Measurements from ENCODE around the gene PCGF2. TPM values are rescaled to one million over a fixed set of nuclear protein-coding genes. Genes with fewer than 3 reads are reported as not detected.

The PCGF2 gene
- total RNA-seq, 1 experiment from 2014 or later = 43.9 TPM

- TF ChIP-seq TCF7L2 (IDR thresholded peaks at IDR 0.05; ENCODE audit: low read depth, low read length) (no peak), SIN3A (IDR thresholded peaks at IDR 0.05; ENCODE audit: borderline replicate concordance, insufficient read depth, low read depth, low read length) (no peak), REST (IDR thresholded peaks at IDR 0.05; ENCODE audit: insufficient read depth in 1 of 2, low read depth in 2 of 2, low read length in 1 of 2) (no peak), CTCF (IDR thresholded peaks at IDR 0.05) (no peak), POLR2AphosphoS5 (IDR thresholded peaks at IDR 0.05; ENCODE audit: low read depth, low read length) (no peak)
- ChIA-PET POLR2A (interaction anchor here (0.6 kb wide), 1 partner anchor 150 kb away, joined by 4 read pairs; no protein-coding TSS in a partner anchor), CTCF (no interaction called here)
- no TSS peak for BruUV-seq (replicated peaks)
- Histone ChIP-seq H3K4me1 (ENCODE audit: control insufficient read depth, insufficient read depth, low read length) (peaks cover 14% of the 10 kb centered on the region), H3K27me3 (ENCODE audit: control insufficient read depth, insufficient read depth, low read length) (no peaks in the 10 kb centered on the region), H3K4me3 (ENCODE audit: low read depth in 2 of 2, low read length in 2 of 2) (no peak overlapping the region), H3K36me3 (ENCODE audit: control insufficient read depth, insufficient read depth, low read length) (no peaks in the 10 kb centered on the region), H3K27ac (ENCODE audit: low read length) (no peak overlapping the region), H3K9me3 (ENCODE audit: control insufficient read depth, insufficient read depth, low read depth, low read length) (no peaks in the 10 kb centered on the region)
- in situ Hi-C loops (cut with HindIII; ENCODE audit: low pct_unique_long_range_greater_than_20kb, low sequenced_read_pairs) = no loop called here
- intact Hi-C loops (cut with micrococcal nuclease; ENCODE audit: unreplicated experiment) = no loop called here
- DNase-seq (ENCODE audit: low read depth, low spot score) (no peak), ATAC-seq (no peak)
These were observed 50.9 kb downstream of the PCGF2 start for GRCh38 chr17:38697061-38697820.

- Histone ChIP-seq H3K27ac (ENCODE audit: low read length) (no peak overlapping the region; the same call in 1 of the 2 replicates), H3K27me3 (ENCODE audit: control insufficient read depth, insufficient read depth, low read length) (no peaks in the 10 kb centered on the region), H3K36me3 (ENCODE audit: control insufficient read depth, insufficient read depth, low read length) (no peaks in the 10 kb centered on the region), H3K4me1 (ENCODE audit: control insufficient read depth, insufficient read depth, low read length) (peaks cover 4% of the 10 kb centered on the region; the same call in 1 of the 2 replicates), H3K4me3 (ENCODE audit: low read depth in 2 of 2, low read length in 2 of 2) (no peak overlapping the region), H3K9me3 (ENCODE audit: control insufficient read depth, insufficient read depth, low read depth, low read length) (no peaks in the 10 kb centered on the region)
- BruUV-seq (replicated peaks) = no TSS peak
- ATAC-seq = no peak
- POLR2A ChIA-PET = no interaction called here
- no peak for DNase-seq (ENCODE audit: low read depth, low spot score)
- CTCF ChIA-PET = no interaction called here
- intact Hi-C loops (cut with micrococcal nuclease; ENCODE audit: unreplicated experiment) = no loop called here
- in situ Hi-C loops (cut with HindIII; ENCODE audit: low pct_unique_long_range_greater_than_20kb, low sequenced_read_pairs) = no loop called here
- TF ChIP-seq TCF7L2 (IDR thresholded peaks at IDR 0.05; ENCODE audit: low read depth, low read length) (no peak), CTCF (IDR thresholded peaks at IDR 0.05) (no peak), REST (IDR thresholded peaks at IDR 0.05; ENCODE audit: insufficient read depth in 1 of 2, low read depth in 2 of 2, low read length in 1 of 2) (no peak), POLR2AphosphoS5 (IDR thresholded peaks at IDR 0.05; ENCODE audit: low read depth, low read length) (no peak), SIN3A (IDR thresholded peaks at IDR 0.05; ENCODE audit: borderline replicate concordance, insufficient read depth, low read depth, low read length) (no peak)
These were observed 54.3 kb downstream of the PCGF2 start for GRCh38 chr17:38693700-38694329.
